HCT116 (cell line): ENCODE measurements around the gene CEP112. TPM values are rescaled to one million over a fixed set of nuclear protein-coding genes. Genes with fewer than 3 reads are reported as not detected.

Source experiments
- ATAC-seq: fragments of 200-7000 bp; cut with Tn5 transposase; 2 replicates; pipeline ENCODE4 v1.9.1; 2020; ENCODE audit warnings: mild to moderate bottlenecking, moderate library complexity
- BruUV-seq: library from RNA; stranded (reverse); fragments of 400-500 nt; replicated peaks from 2 replicates; lab custom pipeline; 2021; lab: Mats Ljungman, UMichigan
- CTCF ChIA-PET: fragments of 300-600 bp; sonication (Branson Sonifier 250); formaldehyde crosslinking; loops from one replicate; lab custom pipeline; 2021; ENCODE audit warnings: antibody characterized with exemption; lab: Charles Lee
- POLR2A ChIA-PET: fragments of 300-600, 350-600 bp; sonication (Branson Sonifier 250); formaldehyde crosslinking; loops from one replicate; lab custom pipeline; 2021; ENCODE audit warnings: antibody characterized with exemption; lab: Charles Lee
- RAD21 ChIA-PET, 2 experiments: fragments of 300-600 bp; sonication (Branson Sonifier 250); formaldehyde crosslinking; loops; one replicate each; lab custom pipeline; 2023; ENCODE audit warnings: low total read pairs in 2 of 2; ENCODE audit not compliant: uncharacterized antibody in 2 of 2, unreplicated experiment in 2 of 2, low non-redundant PET in 1 of 2; lab: Charles Lee
- DNase-seq: peaks from one replicate; pipeline ENCODE4 v3.0.0-alpha.2; 2010; ENCODE audit warnings: low read depth, low spot score
- H2AFZ ChIP-seq: fragments of 200-600 bp; shearing (Covaris generic), sonication (generic); 2 replicates; pipeline ENCODE4 v1.6.1; 2017; ENCODE audit warnings: low read depth, mixed run types, mixed read lengths, antibody characterized with exemption, low read length; ENCODE audit not compliant: poor library complexity, severe bottlenecking
- H3K27ac ChIP-seq: 2 replicates; pipeline ENCODE4 v1.5.1; 2012; ENCODE audit warnings: low read depth, low read length
- H3K27me3 ChIP-seq: fragments of 200-600 bp; sonication (generic); 2 replicates; pipeline ENCODE4 v1.6.1; 2016; ENCODE audit warnings: mixed run types, low read length, mixed read lengths; ENCODE audit not compliant: insufficient read depth
- H3K36me3 ChIP-seq, 2 experiments: fragments of 200-500 bp in 1 of 2; fragments of 200-600 bp in 1 of 2; sonication (Bioruptor generic) in 1 of 2; sonication (generic) in 1 of 2; 2 replicates each; pipeline versions ENCODE4 v1.5.1 to v1.6.1; 2014 to 2016; ENCODE audit warnings: low read length in 2 of 2, inconsistent platforms in 1 of 2, mixed read lengths in 1 of 2, mixed run types in 1 of 2; ENCODE audit not compliant: insufficient read depth in 2 of 2, control insufficient read depth in 1 of 2
- H3K4me1 ChIP-seq, 2 experiments: fragments of 200-600 bp in 1 of 2; sonication (generic) in 1 of 2; 2 replicates each; pipeline versions ENCODE4 v1.5.1 to v1.6.1; 2012 to 2017; ENCODE audit warnings: low read length in 2 of 2, inconsistent platforms in 1 of 2, mild to moderate bottlenecking in 1 of 2, mixed read lengths in 1 of 2, mixed run types in 1 of 2, moderate library complexity in 1 of 2; ENCODE audit not compliant: insufficient read depth in 2 of 2, control insufficient read depth in 1 of 2
- H3K4me2 ChIP-seq: fragments of 200-600 bp; sonication (generic); 2 replicates; pipeline ENCODE4 v1.6.1; 2017; ENCODE audit warnings: mixed run types, low read length, mixed read lengths
- H3K4me3 ChIP-seq, 2 experiments: fragments of 200-600 bp in 1 of 2; sonication (generic) in 1 of 2; replicated peaks in 1 of 2; 2 replicates each; pipeline ENCODE4 v1.5.1; 2011 to 2016; ENCODE audit warnings: low read length in 2 of 2, control low read depth in 1 of 2, low read depth in 1 of 2, mild to moderate bottlenecking in 1 of 2, mixed read lengths in 1 of 2, mixed run types in 1 of 2
- H3K79me2 ChIP-seq: fragments of 200-600 bp; sonication (generic); 2 replicates; pipeline ENCODE4 v1.6.1; 2017; ENCODE audit warnings: mild to moderate bottlenecking, mixed run types, low read length, moderate library complexity, mixed read lengths; ENCODE audit not compliant: insufficient read depth
- H3K9ac ChIP-seq: fragments of 200-600 bp; sonication (generic); 2 replicates; pipeline ENCODE4 v1.6.1; 2016; ENCODE audit warnings: low read length, mixed read lengths
- H3K9me2 ChIP-seq: fragments of 200-600 bp; sonication (generic), shearing (Covaris generic); 2 replicates; pipeline ENCODE4 v1.6.1; 2017; ENCODE audit warnings: mixed run types, mild to moderate bottlenecking, moderate library complexity; ENCODE audit not compliant: insufficient read depth
- H3K9me3 ChIP-seq, 2 experiments: fragments of 200-500 bp in 1 of 2; fragments of 200-600 bp in 1 of 2; sonication (Bioruptor generic) in 1 of 2; sonication (generic) in 1 of 2; 2 replicates each; pipeline ENCODE4 v1.6.1; 2014 to 2017; ENCODE audit warnings: low read length in 2 of 2, mixed read lengths in 2 of 2, inconsistent platforms in 1 of 2, low read depth in 1 of 2, mild to moderate bottlenecking in 1 of 2, mixed run types in 1 of 2, moderate library complexity in 1 of 2; ENCODE audit not compliant: control insufficient read depth in 1 of 2, insufficient read depth in 1 of 2
- H4K20me1 ChIP-seq: fragments of 200-600 bp; sonication (generic), shearing (Covaris generic); 2 replicates; pipeline ENCODE4 v1.6.1; 2017; ENCODE audit warnings: mixed run types, mild to moderate bottlenecking, moderate library complexity; ENCODE audit not compliant: insufficient read depth
- CBX3 ChIP-seq: IDR thresholded peaks from 2 replicates; pipeline ENCODE4 v1.6.1; 2012; ENCODE audit warnings: low read depth
- CTCF ChIP-seq, 3 experiments: fragments of 200-600 bp in 1 of 3; sonication (generic) in 1 of 3; IDR thresholded peaks in 2 of 3; conservative IDR thresholded peaks in 1 of 3; 2 replicates each; pipeline ENCODE4 v1.5.1; 2012 to 2017; ENCODE audit warnings: low read depth in 2 of 3, low read length in 2 of 3, antibody characterized with exemption in 1 of 3, borderline replicate concordance in 1 of 3, control low read depth in 1 of 3, mild to moderate bottlenecking in 1 of 3, mixed read lengths in 1 of 3, mixed run types in 1 of 3, moderate library complexity in 1 of 3; ENCODE audit not compliant: insufficient read depth in 1 of 3
- EGR1 ChIP-seq: IDR thresholded peaks from 2 replicates; pipeline ENCODE4 v1.6.1; 2012; ENCODE audit warnings: low read depth
- ELF1 ChIP-seq: IDR thresholded peaks from 2 replicates; pipeline ENCODE4 v1.6.1; 2012; ENCODE audit warnings: low read depth, borderline replicate concordance
- EZH2 ChIP-seq: fragments of 200-600 bp; sonication (generic); IDR thresholded peaks from 2 replicates; pipeline ENCODE4 v1.6.1; 2017; ENCODE audit warnings: antibody characterized with exemption, mixed run types
- EZH2phosphoT487 ChIP-seq: fragments of 200-600 bp; IDR thresholded peaks from 2 replicates; pipeline ENCODE4 v1.6.1; 2018; ENCODE audit warnings: antibody characterized with exemption, borderline replicate concordance
- FOSL1 ChIP-seq: IDR thresholded peaks from 2 replicates; pipeline ENCODE4 v1.6.1; 2012; ENCODE audit warnings: low read depth
- JUND ChIP-seq: IDR thresholded peaks from 2 replicates; pipeline ENCODE4 v1.6.1; 2012
- MAX ChIP-seq: IDR thresholded peaks from 2 replicates; pipeline ENCODE4 v1.6.1; 2012
- RAD21 ChIP-seq: IDR thresholded peaks from 2 replicates; pipeline ENCODE4 v1.6.1; 2012; ENCODE audit warnings: low read depth, mild to moderate bottlenecking
- REST ChIP-seq: IDR thresholded peaks from 2 replicates; pipeline ENCODE4 v1.6.1; 2012; ENCODE audit warnings: low read depth
- SIN3A ChIP-seq: IDR thresholded peaks from 2 replicates; pipeline ENCODE4 v1.6.1; 2012; ENCODE audit warnings: low read depth
- SP1 ChIP-seq: IDR thresholded peaks from 2 replicates; pipeline ENCODE4 v1.6.1; 2012; ENCODE audit warnings: low read depth
- TCF7L2 ChIP-seq: IDR thresholded peaks from 2 replicates; pipeline ENCODE4 v1.7.0; 2011; ENCODE audit warnings: borderline replicate concordance, inconsistent platforms; ENCODE audit not compliant: insufficient read depth, insufficient read length; ENCODE audit errors: extremely low read depth
- YY1 ChIP-seq: IDR thresholded peaks from 2 replicates; pipeline ENCODE4 v1.6.1; 2011; ENCODE audit warnings: low read length, low read depth, moderate library complexity, mild to moderate bottlenecking; ENCODE audit not compliant: insufficient replicate concordance; ENCODE audit errors: extremely low read depth
- ZFX ChIP-seq: fragments of 450-650 bp; IDR thresholded peaks from 2 replicates; pipeline ENCODE4 v1.6.1; 2017
- ZNF274 ChIP-seq: fragments of 200-500 bp; sonication (Bioruptor generic); IDR thresholded peaks from 2 replicates; pipeline ENCODE4 v1.6.1; 2014; ENCODE audit warnings: mild to moderate bottlenecking, low read depth, low read length, inconsistent platforms
- intact Hi-C: fragments of 100-400 bp; cut with micrococcal nuclease; formaldehyde crosslinking; loops from 2 replicates; pipeline ENCODE4 v1.10.0; 2022
- total RNA-seq: library from RNA; stranded (reverse); gene quantifications from one replicate; pipeline ENCODE4 v1.2.1, GENCODE V29; 2021; ENCODE audit not compliant: unreplicated experiment
- TF ChIP-seq, protein P1 (sequence below): IDR thresholded peaks from 2 replicates; pipeline ENCODE4 v1.6.1; 2011; ENCODE audit warnings: mild to moderate bottlenecking, low read length, moderate library complexity; ENCODE audit not compliant: insufficient replicate concordance; ENCODE audit errors: extremely low read depth
- TF ChIP-seq, protein P2 (sequence below): IDR thresholded peaks from 2 replicates; pipeline ENCODE4 v1.6.1; 2012

CEP112 gene
- total RNA-seq, 1 experiment from 2014 or later, result 10.9 TPM

DNA sequence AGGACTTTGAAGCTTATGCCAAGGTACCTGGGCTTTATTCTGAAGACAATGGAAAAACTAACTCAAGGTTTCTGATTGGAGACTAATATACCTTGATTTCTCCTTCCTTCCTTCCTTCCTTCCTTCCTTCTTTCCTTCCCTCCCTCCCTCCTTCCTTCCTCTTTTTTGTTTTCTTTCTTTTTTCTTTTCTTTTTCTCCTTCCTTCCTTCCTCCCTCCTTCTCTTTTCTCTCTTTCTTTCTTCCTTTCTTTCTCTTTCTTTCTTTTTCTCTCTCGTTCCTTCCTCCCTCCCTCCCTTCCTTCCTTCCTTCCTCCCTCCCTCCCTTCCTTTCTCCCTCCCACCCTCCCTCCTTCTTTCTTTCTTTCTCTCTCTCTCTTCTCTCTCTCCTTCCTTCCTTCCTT, 531.9 kb downstream of the CEP112 start:
- Histone ChIP-seq H3K36me3 (no peaks in the 10 kb centered on the region), H2AFZ (no peak overlapping the region), H3K27ac (no peak overlapping the region), H3K4me2 (no peak overlapping the region), H3K27me3 (no peaks in the 10 kb centered on the region), H3K4me3 (no peak overlapping the region), H3K9me3 (no peaks in the 10 kb centered on the region), H4K20me1 (no peaks in the 10 kb centered on the region), H3K9ac (no peak overlapping the region), H3K79me2 (no peaks in the 10 kb centered on the region), H3K4me1 (peaks cover 0 to 15% of the 10 kb centered on the region in 2 experiments; a peak in 2 of 4 replicates), H3K9me2 (no peaks in the 10 kb centered on the region)
- ChIA-PET RAD21 (no interaction called here), CTCF (no interaction called here), POLR2A (interaction anchor here (0.8 kb wide), 1 partner anchor 217 kb away, joined by 3 read pairs; no protein-coding TSS in a partner anchor)
- TF ChIP-seq, protein P1, sequence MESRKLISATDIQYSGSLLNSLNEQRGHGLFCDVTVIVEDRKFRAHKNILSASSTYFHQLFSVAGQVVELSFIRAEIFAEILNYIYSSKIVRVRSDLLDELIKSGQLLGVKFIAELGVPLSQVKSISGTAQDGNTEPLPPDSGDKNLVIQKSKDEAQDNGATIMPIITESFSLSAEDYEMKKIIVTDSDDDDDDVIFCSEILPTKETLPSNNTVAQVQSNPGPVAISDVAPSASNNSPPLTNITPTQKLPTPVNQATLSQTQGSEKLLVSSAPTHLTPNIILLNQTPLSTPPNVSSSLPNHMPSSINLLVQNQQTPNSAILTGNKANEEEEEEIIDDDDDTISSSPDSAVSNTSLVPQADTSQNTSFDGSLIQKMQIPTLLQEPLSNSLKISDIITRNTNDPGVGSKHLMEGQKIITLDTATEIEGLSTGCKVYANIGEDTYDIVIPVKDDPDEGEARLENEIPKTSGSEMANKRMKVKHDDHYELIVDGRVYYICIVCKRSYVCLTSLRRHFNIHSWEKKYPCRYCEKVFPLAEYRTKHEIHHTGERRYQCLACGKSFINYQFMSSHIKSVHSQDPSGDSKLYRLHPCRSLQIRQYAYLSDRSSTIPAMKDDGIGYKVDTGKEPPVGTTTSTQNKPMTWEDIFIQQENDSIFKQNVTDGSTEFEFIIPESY, result no peak
- TF ChIP-seq TCF7L2, result no peak
- TF ChIP-seq ZFX, result no peak
- no peak for TF ChIP-seq REST
- no peak for TF ChIP-seq YY1
- no peak for TF ChIP-seq CTCF (IDR thresholded peaks at IDR 0.05 in 2 of 3, conservative IDR thresholded peaks at IDR 0.05 in 1 of 3; ENCODE audit: borderline replicate concordance in 1 of 3, insufficient read depth in 1 of 3, low read depth in 2 of 3, low read length in 2 of 3)
- no peak for TF ChIP-seq SP1
- TF ChIP-seq CBX3, result no peak
- no peak for TF ChIP-seq EZH2phosphoT487
- no peak for TF ChIP-seq EGR1
- no peak for TF ChIP-seq SIN3A
- TF ChIP-seq MAX, result no peak
- TF ChIP-seq, protein P2, sequence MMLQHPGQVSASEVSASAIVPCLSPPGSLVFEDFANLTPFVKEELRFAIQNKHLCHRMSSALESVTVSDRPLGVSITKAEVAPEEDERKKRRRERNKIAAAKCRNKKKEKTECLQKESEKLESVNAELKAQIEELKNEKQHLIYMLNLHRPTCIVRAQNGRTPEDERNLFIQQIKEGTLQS, result no peak
- no peak for TF ChIP-seq EZH2
- no peak for TF ChIP-seq ZNF274
- TF ChIP-seq ELF1, result no peak
- TF ChIP-seq FOSL1, result no peak
- no peak for TF ChIP-seq JUND
- TF ChIP-seq RAD21, result no peak
- BruUV-seq, result no TSS peak
- DNase-seq (no peak), ATAC-seq (no peak)
- intact Hi-C loops, result no loop called here
